Smooth muscle cell (in vitro differentiated cells): ENCODE results near the gene FGFRL1. TPM values are rescaled to one million over a fixed set of nuclear protein-coding genes. Genes with fewer than 3 reads are reported as not detected.

Experiments
- DNase-seq: peaks from one replicate; lab custom pipeline; 2025; ENCODE audit not compliant: unreplicated experiment; lab: John Stamatoyannopoulos, UW
- H2AFZ ChIP-seq: fragments of 200-600 bp; sonication (generic); 2 replicates; pipeline ENCODE4 v1.6.0; 2016; ENCODE audit warnings: antibody characterized with exemption, low read depth, mild to moderate bottlenecking
- H3F3A ChIP-seq: fragments of 200-600 bp; sonication (generic); 2 replicates; pipeline ENCODE4 v1.6.0; 2017; ENCODE audit warnings: antibody characterized with exemption, low read depth
- H3K27ac ChIP-seq: fragments of 200-600 bp; sonication (generic); 2 replicates; pipeline ENCODE4 v1.5.1; 2016; ENCODE audit warnings: low read depth, mild to moderate bottlenecking
- H3K27me3 ChIP-seq: fragments of 200-600 bp; sonication (generic); 2 replicates; pipeline ENCODE4 v1.6.1; 2016; ENCODE audit warnings: low read depth, mild to moderate bottlenecking
- H3K36me3 ChIP-seq: fragments of 200-600 bp; sonication (generic); 2 replicates; pipeline ENCODE4 v1.5.1; 2016; ENCODE audit warnings: low read depth
- H3K4me1 ChIP-seq: fragments of 200-600 bp; sonication (generic); 2 replicates; pipeline ENCODE4 v1.5.1; 2016; ENCODE audit warnings: low read depth
- H3K4me2 ChIP-seq: fragments of 200-600 bp; sonication (generic); 2 replicates; pipeline ENCODE4 v1.6.0; 2016; ENCODE audit warnings: mild to moderate bottlenecking
- H3K4me3 ChIP-seq: fragments of 200-600 bp; sonication (generic); 2 replicates; pipeline ENCODE4 v1.5.1; 2016; ENCODE audit warnings: mild to moderate bottlenecking
- H3K79me2 ChIP-seq: fragments of 200-600 bp; sonication (generic); 2 replicates; pipeline ENCODE4 v1.6.0; 2016; ENCODE audit warnings: low read depth, mild to moderate bottlenecking
- H3K9ac ChIP-seq: fragments of 200-600 bp; sonication (generic); 2 replicates; pipeline ENCODE4 v1.6.0; 2016; ENCODE audit warnings: low read depth
- H3K9me3 ChIP-seq: fragments of 200-600 bp; sonication (generic); replicated peaks from 2 replicates; pipeline ENCODE4 v1.5.1; 2016; ENCODE audit warnings: low read depth
- H4K20me1 ChIP-seq: fragments of 200-600 bp; sonication (generic); 2 replicates; pipeline ENCODE4 v1.6.0; 2016; ENCODE audit warnings: low read depth
- WGBS: methylation state at CpG from one replicate; pipeline ENCODE4 v1.1.7; 2016; ENCODE audit warnings: low lambda C conversion rate; 5-methylcytosine and 5-hydroxymethylcytosine counted together
- polyA plus RNA-seq: library from polyadenylated mRNA; unstranded; fragments of >200 nt; fragmentation: Nextera tagmentation; extraction: Ambion mirVana; gene quantifications from 2 replicates; pipeline ENCODE4 v1.2.1, GENCODE V29; 2016
- total RNA-seq: library from RNA; depleted of rRNA; stranded (reverse); fragments of >200 nt; gene quantifications from 2 replicates; pipeline ENCODE4 v1.2.3, GENCODE V29; 2014
- TF ChIP-seq, protein P1 (sequence below): fragments of 200-600 bp; sonication (generic); IDR thresholded peaks from 2 replicates; pipeline ENCODE4 v1.5.1; 2017; ENCODE audit warnings: borderline replicate concordance, mild to moderate bottlenecking, antibody characterized with exemption; ENCODE audit not compliant: insufficient read depth, poor library complexity, severe bottlenecking

The FGFRL1 gene
- total and polyA plus RNA-seq, 2 experiments from 2014 or later: 16.1 to 30.7 TPM

DNA sequence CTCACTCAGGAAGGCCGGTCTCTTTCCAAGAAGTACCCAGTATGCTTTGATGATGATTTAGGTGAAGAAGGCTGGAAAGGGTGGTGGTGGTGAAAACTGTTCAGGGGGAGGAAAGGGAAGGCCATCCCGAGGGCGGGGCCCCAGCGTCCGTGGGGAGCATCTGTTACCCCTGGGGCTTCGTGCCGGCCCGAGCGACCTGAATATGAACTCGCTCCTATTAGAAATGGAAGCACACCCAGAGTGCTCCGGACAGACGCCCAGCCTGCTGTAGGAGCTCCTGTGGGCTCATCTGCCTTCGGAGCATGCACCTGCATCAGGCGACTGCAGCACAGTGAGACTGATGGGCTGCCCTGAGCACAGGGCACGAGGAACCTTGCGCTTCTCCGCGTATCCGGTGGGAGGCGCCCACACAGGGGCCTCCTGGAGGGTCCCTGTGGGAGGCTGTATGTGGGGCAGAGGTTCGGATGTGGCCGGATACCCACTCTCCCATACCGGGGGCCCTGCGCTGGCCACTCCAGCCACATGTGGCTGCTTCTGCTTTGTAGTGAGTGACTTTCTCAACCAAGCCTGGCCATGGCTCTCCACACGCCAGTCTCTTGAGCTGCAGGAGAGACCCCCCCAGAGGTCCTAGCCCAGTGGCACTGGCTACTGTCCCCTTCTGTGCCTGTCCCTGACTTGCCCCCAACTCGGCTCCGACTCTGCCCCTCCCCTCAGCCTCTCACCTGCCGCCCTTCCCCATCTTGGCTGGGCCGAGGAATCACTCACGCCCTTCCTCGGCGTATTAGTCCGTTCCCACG is 36.7 kb downstream of the FGFRL1 start:
- Histone ChIP-seq H3K9ac (no peak overlapping the region), H3K9me3 (no peaks in the 10 kb centered on the region), H3K4me1 (peaks cover 11% of the 10 kb centered on the region), H3K27me3 (peaks cover 8% of the 10 kb centered on the region), H3K4me3 (no peak overlapping the region), H3K36me3 (no peaks in the 10 kb centered on the region), H3K4me2 (no peak overlapping the region), H3F3A (no peaks in the 10 kb centered on the region), H3K27ac (no peak overlapping the region), H3K79me2 (no peaks in the 10 kb centered on the region), H4K20me1 (no peaks in the 10 kb centered on the region), H2AFZ (no peak overlapping the region)
- 92% methylated on average over 31 of the region's 34 CpGs for WGBS
- TF ChIP-seq, protein P1, sequence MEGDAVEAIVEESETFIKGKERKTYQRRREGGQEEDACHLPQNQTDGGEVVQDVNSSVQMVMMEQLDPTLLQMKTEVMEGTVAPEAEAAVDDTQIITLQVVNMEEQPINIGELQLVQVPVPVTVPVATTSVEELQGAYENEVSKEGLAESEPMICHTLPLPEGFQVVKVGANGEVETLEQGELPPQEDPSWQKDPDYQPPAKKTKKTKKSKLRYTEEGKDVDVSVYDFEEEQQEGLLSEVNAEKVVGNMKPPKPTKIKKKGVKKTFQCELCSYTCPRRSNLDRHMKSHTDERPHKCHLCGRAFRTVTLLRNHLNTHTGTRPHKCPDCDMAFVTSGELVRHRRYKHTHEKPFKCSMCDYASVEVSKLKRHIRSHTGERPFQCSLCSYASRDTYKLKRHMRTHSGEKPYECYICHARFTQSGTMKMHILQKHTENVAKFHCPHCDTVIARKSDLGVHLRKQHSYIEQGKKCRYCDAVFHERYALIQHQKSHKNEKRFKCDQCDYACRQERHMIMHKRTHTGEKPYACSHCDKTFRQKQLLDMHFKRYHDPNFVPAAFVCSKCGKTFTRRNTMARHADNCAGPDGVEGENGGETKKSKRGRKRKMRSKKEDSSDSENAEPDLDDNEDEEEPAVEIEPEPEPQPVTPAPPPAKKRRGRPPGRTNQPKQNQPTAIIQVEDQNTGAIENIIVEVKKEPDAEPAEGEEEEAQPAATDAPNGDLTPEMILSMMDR: no peak
- no peak for DNase-seq

GRCh38 chr4:1048773-1049590 is 37.6 kb downstream of the FGFRL1 start:
- 92% methylated on average over 15 of the region's 16 CpGs for WGBS
- H2AFZ ChIP-seq: no peak overlapping the region
- H3K4me1 ChIP-seq: peaks cover 9% of the 10 kb centered on the region
- no peak overlapping the region for H3K4me3 ChIP-seq
- TF ChIP-seq, protein P1: no peak
- H3F3A ChIP-seq: no peaks in the 10 kb centered on the region
- H3K9ac ChIP-seq: no peak overlapping the region
- H3K4me2 ChIP-seq: no peak overlapping the region
- no peaks in the 10 kb centered on the region for H3K9me3 ChIP-seq
- no peak overlapping the region for H3K27ac ChIP-seq
- H3K79me2 ChIP-seq: no peaks in the 10 kb centered on the region
- H4K20me1 ChIP-seq: no peaks in the 10 kb centered on the region
- no peaks in the 10 kb centered on the region for H3K36me3 ChIP-seq
- DNase-seq: no peak
- peaks cover 16% of the 10 kb centered on the region for H3K27me3 ChIP-seq

- Histone ChIP-seq H3K27ac (no peak overlapping the region), H3K9ac (no peak overlapping the region), H3K9me3 (no peaks in the 10 kb centered on the region), H3K27me3 (peaks cover 17% of the 10 kb centered on the region), H3K36me3 (no peaks in the 10 kb centered on the region), H4K20me1 (no peaks in the 10 kb centered on the region), H3K4me3 (no peak overlapping the region), H3K4me2 (no peak overlapping the region), H3K79me2 (no peaks in the 10 kb centered on the region), H3K4me1 (peaks cover 3% of the 10 kb centered on the region), H2AFZ (no peak overlapping the region), H3F3A (no peaks in the 10 kb centered on the region)
- TF ChIP-seq, protein P1: no peak
- WGBS: 92% methylated on average over 21 of the region's 21 CpGs
- no peak for DNase-seq
Observed at GRCh38 chr4:1049591-1049905, 38.1 kb downstream of the FGFRL1 start.
